ENCODE data around the gene CDK17.
"Not testable (repeated sequence)": the region's sequence is repeated elsewhere in the genome, so short reads cannot be mapped to it uniquely, and the experiment has no call there.

Gene CDK17

GRCh38 chr12:96387981-96388380 is 12.3 kb downstream of the CDK17 start:
- no peak for DNase-seq

DNA sequence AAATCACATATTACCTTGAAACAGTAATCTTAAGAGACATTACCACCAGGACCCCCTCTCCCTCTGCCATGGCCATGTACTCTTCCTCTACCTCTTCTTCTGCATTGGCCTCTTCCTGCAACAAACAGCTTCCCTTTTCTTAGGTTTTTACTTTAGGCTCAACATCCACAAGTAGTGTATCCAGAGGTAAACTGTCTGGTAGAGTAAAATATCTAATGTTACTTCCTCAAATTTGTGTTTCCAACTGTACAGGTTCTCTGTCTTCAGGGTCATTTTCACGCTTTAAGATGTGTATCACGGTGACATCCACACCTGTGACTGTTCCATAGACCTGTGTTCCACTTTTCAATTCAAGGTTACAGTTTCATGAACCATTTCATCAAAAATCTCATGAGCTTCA is 13.4 kb downstream of the CDK17 start:
- DNase-seq: no peak

- DNase-seq: peak; percentile 14
These were observed 16.2 kb downstream of the CDK17 start for GRCh38 chr12:96383991-96384390.

DNA sequence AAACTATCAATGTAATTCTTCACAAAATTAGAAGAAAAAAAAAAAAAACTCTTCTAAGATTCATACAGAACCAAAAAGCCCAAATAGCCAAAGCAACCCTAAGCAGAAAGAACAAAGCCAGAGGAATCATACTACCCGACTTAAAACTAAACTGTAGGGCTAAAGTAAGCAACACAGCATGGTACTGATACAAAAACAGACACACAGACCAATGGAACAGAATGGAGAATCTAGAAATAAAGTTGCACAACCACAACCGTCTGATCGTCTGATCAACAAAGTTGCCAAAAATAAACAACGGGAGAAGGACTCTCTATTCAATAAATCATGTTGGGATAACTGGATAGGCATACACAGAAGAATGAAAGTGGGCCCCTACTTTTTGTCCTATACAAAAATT is 16.9 kb downstream of the CDK17 start:
- DNase-seq: no peak

DNA sequence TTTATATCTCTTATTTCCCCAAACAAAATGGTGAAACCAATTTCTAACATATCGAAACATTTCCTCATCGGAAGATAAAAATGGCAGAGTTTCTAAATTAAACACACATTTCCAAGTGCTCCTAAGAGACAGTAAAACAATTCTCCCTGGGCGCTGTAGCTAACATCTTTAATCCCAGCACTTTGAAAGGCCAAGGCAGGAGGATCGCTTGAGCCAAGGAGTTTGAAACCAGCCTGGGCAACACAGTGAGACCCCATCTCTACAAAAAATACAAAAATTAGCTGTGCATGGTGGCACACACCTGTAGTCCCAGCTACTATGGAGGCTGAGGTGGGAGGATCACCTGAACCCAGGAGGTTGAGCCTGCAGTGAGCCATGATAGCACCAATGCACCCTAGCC is 20.5 kb downstream of the CDK17 start:
- DNase-seq: not testable (repeated sequence)

- DNase-seq: no peak
These were observed 21.9 kb downstream of the CDK17 start for GRCh38 chr12:96378319-96378718.

DNA sequence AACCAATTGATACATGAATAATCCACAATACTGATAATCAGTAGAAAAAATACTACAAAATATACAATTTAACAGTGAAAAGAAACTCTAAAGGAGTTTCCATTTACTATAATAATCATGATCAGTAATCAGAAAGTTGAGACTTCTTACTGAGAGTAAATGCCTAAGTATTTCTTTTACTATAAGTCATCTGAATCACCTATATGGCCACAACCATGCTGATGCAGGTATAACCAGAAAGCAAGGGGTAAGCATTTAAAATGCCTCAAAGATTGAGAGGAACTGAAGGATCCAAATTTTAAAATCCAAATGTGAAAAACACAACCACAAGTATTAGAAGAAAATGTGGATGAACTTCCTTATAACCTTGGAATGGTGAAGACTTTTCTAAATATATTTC is 23.4 kb downstream of the CDK17 start:
- DNase-seq: no peak

DNA sequence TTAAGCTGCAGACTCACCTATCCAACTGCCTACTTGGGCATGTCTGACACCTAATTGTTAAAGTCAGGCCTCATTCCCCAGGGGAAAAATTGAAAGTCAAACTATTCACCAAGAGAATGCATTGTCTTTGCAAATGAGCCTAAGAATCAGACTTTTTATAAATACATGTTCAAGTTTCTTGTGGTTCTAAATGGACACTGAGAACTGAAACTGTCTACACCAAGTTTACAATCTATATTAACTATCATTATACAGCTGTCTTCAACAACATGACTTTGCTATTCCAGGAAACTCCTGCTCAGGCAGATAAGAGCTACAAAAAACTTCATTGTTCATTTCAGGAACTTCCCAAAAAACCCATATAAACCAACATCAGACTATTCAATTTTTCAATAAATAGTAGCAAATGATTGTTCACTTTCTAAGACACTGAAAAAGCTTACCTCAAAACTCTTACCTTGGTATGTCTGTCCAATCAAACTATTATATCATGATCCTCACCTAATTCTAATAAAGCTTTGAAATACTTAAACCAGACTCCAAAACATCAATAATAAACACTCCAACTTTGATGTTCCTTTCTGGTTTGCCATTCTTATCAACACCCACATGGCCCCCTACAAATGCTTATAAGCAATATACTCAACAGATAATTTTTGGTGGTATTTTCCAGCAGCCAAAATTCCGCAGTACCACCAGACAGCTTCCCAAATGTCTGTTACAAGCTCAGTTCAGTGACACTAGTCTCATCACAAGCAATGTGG is 24.2 kb downstream of the CDK17 start:
- no peak for DNase-seq

DNA sequence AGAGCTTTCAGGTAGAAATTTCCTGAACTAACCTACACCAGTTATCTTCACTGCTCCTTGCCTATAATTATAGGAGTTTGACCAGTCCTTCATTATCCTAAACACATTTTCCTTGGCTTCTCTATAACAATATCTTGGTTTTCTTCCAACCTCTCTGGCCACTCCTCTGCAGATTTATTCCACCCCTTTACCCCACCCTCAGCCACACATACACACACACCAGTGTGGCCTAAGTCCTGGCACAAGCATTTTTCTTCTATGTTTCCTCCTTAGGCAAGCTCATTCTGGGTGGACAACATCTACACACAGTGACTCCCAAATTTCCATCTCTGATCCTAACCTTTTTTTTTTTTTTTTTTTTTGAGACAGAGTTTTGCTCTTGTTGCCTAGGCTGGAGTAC is 25.1 kb downstream of the CDK17 start:
- no peak for DNase-seq

DNA sequence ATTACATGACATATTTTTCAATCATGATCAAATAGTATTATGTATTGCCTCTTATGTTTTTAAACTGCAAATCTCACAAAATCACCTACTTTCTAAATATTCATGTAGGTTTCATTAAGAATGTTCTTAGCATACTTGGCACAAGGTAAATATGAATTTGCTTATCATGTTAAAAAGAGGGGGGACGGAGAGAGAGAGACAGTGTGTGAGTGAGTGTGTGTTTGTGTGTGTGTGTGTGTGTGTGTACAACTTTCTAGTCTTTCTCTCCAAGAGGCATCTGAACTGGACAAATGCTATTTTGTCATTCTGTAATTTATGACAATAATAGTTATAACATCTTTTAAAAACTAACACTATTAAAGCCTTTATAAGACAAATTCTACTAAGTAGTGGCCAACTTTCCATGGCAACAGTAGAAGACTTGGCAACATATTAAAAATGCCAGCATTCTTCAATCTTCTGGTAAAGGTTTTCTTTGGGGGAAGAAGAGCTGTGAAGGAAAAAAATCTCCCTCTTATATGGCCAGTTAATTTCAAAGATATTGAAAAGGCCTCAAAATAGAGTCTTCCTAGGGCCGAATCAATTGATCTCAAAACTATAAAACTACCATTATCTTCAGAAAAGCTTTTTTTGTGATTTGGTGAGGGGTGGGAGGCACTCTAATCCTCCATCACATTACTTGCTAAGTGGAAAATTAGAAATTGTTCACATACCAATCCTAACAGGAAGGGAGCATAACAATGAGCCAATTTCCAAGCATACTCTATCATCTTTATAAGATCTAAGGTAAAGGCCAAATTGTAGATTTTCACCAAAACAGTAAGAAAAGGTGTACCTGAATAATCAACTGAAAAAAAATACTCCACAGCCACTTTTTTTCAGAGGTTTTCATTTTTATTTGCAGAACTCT is 28.2 kb downstream of the CDK17 start:
- DNase-seq: no peak

DNA sequence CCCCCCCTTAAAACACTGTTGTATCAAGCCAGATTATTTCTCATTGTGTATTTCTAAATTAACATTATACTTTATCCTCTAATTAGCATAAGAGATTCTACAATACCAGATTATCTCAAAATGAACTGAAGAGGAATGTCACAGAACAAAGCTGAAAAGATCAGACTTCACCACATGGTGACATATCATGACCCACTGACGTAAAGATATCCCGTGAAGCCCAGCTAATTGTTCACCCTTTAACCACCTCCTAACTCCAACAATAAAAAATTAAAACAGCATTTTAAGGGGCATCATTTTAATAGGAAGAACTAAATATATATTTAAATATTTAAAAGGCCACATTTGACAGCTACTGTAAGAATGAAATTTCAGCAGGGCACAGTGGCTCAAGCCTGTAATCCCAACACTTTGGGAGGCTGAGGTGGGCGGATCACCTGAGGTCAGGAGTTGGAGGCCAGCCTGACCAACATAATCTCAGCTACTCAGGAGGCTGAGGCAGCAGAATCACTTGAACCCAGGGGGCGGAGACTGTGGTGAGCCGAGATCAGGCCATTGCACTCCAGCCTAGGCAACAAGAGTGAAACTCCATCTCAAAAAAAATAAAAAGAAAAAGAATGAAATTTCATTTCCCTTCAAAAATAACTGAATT is 29.0 kb downstream of the CDK17 start:
- no peak for DNase-seq

- no peak for DNase-seq
These were observed 31.6 kb downstream of the CDK17 start for GRCh38 chr12:96368687-96369086.

DNA sequence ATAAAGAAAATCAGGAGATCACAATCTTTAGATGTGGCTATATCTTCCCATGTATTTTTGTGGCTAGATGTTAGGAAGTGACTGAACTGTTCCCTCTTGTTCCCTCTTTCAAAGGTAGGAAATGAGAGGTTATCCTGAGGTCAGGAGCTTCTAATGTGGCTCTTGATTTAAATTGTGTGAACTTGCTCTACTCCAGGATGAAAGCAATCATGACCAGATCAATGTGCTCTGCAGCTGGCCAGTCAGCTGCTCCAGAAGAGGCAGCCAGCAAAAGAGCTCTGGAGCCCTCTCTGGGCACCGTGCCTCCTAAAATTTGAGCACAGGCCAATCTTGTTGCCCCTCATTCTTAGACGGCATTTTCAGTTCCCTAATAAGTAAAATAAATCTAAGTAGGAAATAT is 32.0 kb downstream of the CDK17 start:
- no peak for DNase-seq

DNA sequence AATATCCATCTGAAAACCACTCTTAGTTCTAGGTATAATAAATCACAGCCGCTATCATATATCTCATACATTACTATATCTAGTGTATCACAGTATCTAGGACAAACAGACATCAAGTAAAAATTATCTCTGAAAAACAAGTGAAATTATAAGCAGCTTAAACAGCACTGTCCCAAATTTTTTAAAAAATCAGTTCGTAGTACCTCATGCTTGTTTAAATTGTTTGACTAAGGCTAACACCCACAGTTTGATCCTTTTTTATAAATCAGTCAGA is 33.9 kb downstream of the CDK17 start:
- no peak for DNase-seq

- no peak for DNase-seq
These were observed 34.4 kb downstream of the CDK17 start for GRCh38 chr12:96365604-96366380.

DNA sequence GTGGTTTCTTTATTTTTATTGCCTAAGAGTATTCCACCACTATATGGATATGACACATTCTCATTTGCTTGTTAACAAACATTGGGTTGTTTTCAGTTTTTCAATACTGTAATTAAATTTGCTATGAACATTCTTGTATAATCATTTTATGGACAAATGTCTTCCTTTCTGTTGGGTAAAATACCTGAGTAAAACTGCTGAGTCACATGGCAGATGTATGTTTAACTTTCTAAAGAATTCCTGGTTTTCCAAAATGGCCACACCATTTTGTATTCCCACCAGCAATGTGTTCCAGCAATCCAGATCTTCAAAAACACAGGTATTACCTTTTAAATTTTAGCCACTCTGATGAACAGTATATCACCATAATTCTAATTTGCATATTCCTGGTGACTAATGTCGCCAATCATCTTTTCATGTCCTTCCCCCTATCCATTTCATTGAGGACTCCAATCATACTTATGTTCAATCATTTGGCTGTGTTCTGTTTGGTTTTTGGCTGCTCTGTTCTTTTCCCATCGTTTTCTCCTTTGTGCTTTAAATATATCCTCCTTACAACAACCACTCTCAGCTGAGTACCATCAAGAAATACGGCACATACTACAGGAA is 36.0 kb downstream of the CDK17 start:
- no peak for DNase-seq

- DNase-seq: no peak
These were observed 39.2 kb downstream of the CDK17 start for GRCh38 chr12:96361074-96361473.

GRCh38 chr12:96360550-96360949 is 39.7 kb downstream of the CDK17 start:
- no peak for DNase-seq

DNA sequence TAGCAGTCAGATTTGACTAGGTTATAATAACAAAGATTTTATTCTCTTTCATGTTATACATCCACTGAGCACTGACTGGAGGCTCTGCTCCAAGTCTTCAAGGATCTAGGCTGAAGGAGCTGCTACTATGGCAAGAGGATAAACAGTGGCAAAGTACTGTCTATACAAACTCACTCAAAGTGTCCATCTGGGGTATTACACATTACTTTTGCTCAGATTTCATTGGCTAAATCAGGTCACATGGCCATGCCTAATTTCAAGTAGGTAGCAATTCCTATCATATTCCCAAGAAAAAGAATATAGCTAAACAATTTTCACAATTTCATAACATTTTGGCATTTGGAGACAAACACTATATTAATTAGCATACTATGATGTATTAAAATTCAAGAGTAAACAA is 40.9 kb downstream of the CDK17 start:
- no peak for DNase-seq

- no peak for DNase-seq
These were observed 43.4 kb downstream of the CDK17 start for GRCh38 chr12:96356831-96357230.

- DNase-seq: no peak
These were observed 45.2 kb downstream of the CDK17 start for GRCh38 chr12:96354844-96355534.

- DNase-seq: no peak
These were observed 45.9 kb downstream of the CDK17 start for GRCh38 chr12:96354326-96354725.
